GM12878 (cell line): ENCODE results near the gene PPDPF. TPM values are rescaled to one million over a fixed set of nuclear protein-coding genes. Genes with fewer than 3 reads are reported as not detected.

Experiments
- ATAC-seq: fragments of 200-7000 bp; cut with Tn5 transposase; 3 replicates; pipeline ENCODE4 v1.9.1; 2020; ENCODE audit warnings: mild to moderate bottlenecking, moderate library complexity
- BruUV-seq: library from RNA; stranded (reverse); fragments of 400-500 nt; replicated peaks from 2 replicates; lab custom pipeline; 2021; lab: Mats Ljungman, UMichigan
- CTCF ChIA-PET: fragments of 300-600 bp; sonication (Branson Sonifier 250); formaldehyde crosslinking; extraction: SDS; loops from one replicate; lab custom pipeline; 2021; ENCODE audit warnings: inconsistent platforms; lab: Yijun Ruan, JAX
- POLR2A ChIA-PET: fragments of 350-600 bp; formaldehyde crosslinking; extraction: SDS; loops from one replicate; lab custom pipeline; 2021; ENCODE audit warnings: inconsistent platforms; lab: Charles Lee
- RAD21 ChIA-PET: fragments of 300-600 bp; sonication (Branson Sonifier 250); formaldehyde crosslinking; loops from one replicate; lab custom pipeline; 2023; ENCODE audit warnings: antibody characterized with exemption; ENCODE audit not compliant: unreplicated experiment; lab: Charles Lee
- SMC1A ChIA-PET: fragments of 300-600 bp; sonication (Branson Sonifier 250); formaldehyde crosslinking; loops from one replicate; lab custom pipeline; 2023; ENCODE audit not compliant: unreplicated experiment, uncharacterized antibody; lab: Charles Lee
- DNase-seq: peaks from one replicate; pipeline ENCODE4 v3.0.0-alpha.2; 2011; ENCODE audit warnings: low read depth, low spot score
- FAIRE-seq: peaks from 3 replicates; lab custom pipeline; 2011; peaks lifted over from hg19 to GRCh38; lab: Jason Lieb, UNC
- H2AFZ ChIP-seq: 2 replicates; pipeline ENCODE4 v1.6.0; 2011; ENCODE audit warnings: low read depth, low read length, control low read depth; ENCODE audit not compliant: control insufficient read depth
- H3K27ac ChIP-seq: 2 replicates; pipeline ENCODE4 v1.5.1; 2011; ENCODE audit warnings: control low read depth; ENCODE audit not compliant: control insufficient read depth, insufficient read depth
- H3K27me3 ChIP-seq, 2 experiments: replicated peaks in 1 of 2; 2 replicates each; pipeline versions ENCODE4 v1.6.0 to v1.6.1; 2011; ENCODE audit warnings: low read length in 1 of 2; ENCODE audit not compliant: control insufficient read depth in 2 of 2, insufficient read depth in 2 of 2
- H3K36me3 ChIP-seq, 2 experiments: 2 replicates each; pipeline ENCODE4 v1.5.1; 2011; ENCODE audit warnings: low read length in 1 of 2; ENCODE audit not compliant: control insufficient read depth in 2 of 2, insufficient read depth in 2 of 2
- H3K4me1 ChIP-seq: 2 replicates; pipeline ENCODE4 v1.6.1; 2011; ENCODE audit warnings: mild to moderate bottlenecking, low read length, moderate library complexity, mixed read lengths; ENCODE audit not compliant: control insufficient read depth, insufficient read depth
- H3K4me2 ChIP-seq: 2 replicates; pipeline ENCODE4 v1.6.0; 2011; ENCODE audit warnings: control low read depth; ENCODE audit not compliant: control insufficient read depth, insufficient read depth
- H3K4me3 ChIP-seq: fragments of 200-600 bp; sonication (generic); 2 replicates; pipeline ENCODE4 v1.5.1; 2016
- H3K79me2 ChIP-seq: 2 replicates; pipeline ENCODE4 v1.6.0; 2011; ENCODE audit warnings: low read length; ENCODE audit not compliant: control insufficient read depth, insufficient read depth
- H3K9ac ChIP-seq: 2 replicates; pipeline ENCODE4 v1.8.0; 2011; ENCODE audit warnings: low read length, control low read depth, mixed read lengths; ENCODE audit not compliant: control insufficient read depth, insufficient read depth
- H3K9me3 ChIP-seq: replicated peaks from 3 replicates; pipeline ENCODE4 v1.5.1; 2011; ENCODE audit warnings: mild to moderate bottlenecking, low read length; ENCODE audit not compliant: control insufficient read depth, insufficient read depth
- H4K20me1 ChIP-seq: 2 replicates; pipeline ENCODE4 v1.6.0; 2011; ENCODE audit not compliant: control insufficient read depth, insufficient read depth
- ATF7 ChIP-seq: fragments of 450-650 bp; IDR thresholded peaks from 2 replicates; pipeline ENCODE4 v1.6.1; 2016; ENCODE audit warnings: low read depth, mild to moderate bottlenecking
- CEBPZ ChIP-seq: fragments of 150-350 bp; IDR thresholded peaks from 2 replicates; pipeline ENCODE4 v1.6.1; 2016; ENCODE audit warnings: low read depth, low read length
- GABPA ChIP-seq: IDR thresholded peaks from 2 replicates; pipeline ENCODE4 v1.6.1; 2014; ENCODE audit warnings: antibody characterized with exemption, low read depth, mild to moderate bottlenecking, inconsistent platforms
- GATAD2B ChIP-seq: fragments of 450-650 bp; conservative IDR thresholded peaks from 2 replicates; pipeline ENCODE4 v1.6.1; 2017; ENCODE audit warnings: low read depth, mild to moderate bottlenecking, moderate library complexity
- HDAC6 ChIP-seq: fragments of 200-600 bp; sonication (generic); IDR thresholded peaks from one replicate; pipeline ENCODE4 v1.8.0; 2017; ENCODE audit warnings: antibody characterized with exemption; ENCODE audit not compliant: unreplicated experiment
- KLF5 ChIP-seq: fragments of 450-650 bp; IDR thresholded peaks from 2 replicates; pipeline ENCODE4 v1.6.1; 2014; ENCODE audit warnings: mild to moderate bottlenecking; ENCODE audit not compliant: partially characterized antibody
- NR2F1 ChIP-seq: fragments of 450-650 bp; conservative IDR thresholded peaks from 2 replicates; pipeline ENCODE4 v1.6.1; 2017; ENCODE audit warnings: mild to moderate bottlenecking
- SMAD1 ChIP-seq: fragments of 450-650 bp; IDR thresholded peaks from 2 replicates; pipeline ENCODE4 v1.6.1; 2018; ENCODE audit warnings: mild to moderate bottlenecking, low read depth; ENCODE audit not compliant: partially characterized antibody
- SMC3 ChIP-seq: IDR thresholded peaks from 2 replicates; pipeline ENCODE4 v1.6.1; 2011; ENCODE audit warnings: low read length, improper control_type of control experiment, borderline replicate concordance
- TCF3 ChIP-seq: IDR thresholded peaks from 2 replicates; pipeline ENCODE4 v1.6.1; 2012; ENCODE audit warnings: low read depth, mild to moderate bottlenecking, low read length, borderline replicate concordance; ENCODE audit not compliant: insufficient read depth
- ZNF622 ChIP-seq: fragments of 450-650 bp; IDR thresholded peaks from 2 replicates; pipeline ENCODE4 v1.6.1; 2017; ENCODE audit warnings: mild to moderate bottlenecking, inconsistent platforms
- WGBS: methylation state at CpG from one replicate; pipeline ENCODE4 v1.1.6; 2016; ENCODE audit warnings: low lambda C conversion rate; ENCODE audit not compliant: insufficient replicate concordance, insufficient coverage; ENCODE audit errors: missing lambda C conversion rate; 5-methylcytosine and 5-hydroxymethylcytosine counted together
- in situ Hi-C: fragments of 300-500 bp; cut with MboI; formaldehyde crosslinking; loops from 9 replicates; pipeline ENCODE4 v1.14.3; 2018; ENCODE audit warnings: mixed read lengths
- intact Hi-C: fragments of 100-400 bp; cut with micrococcal nuclease; formaldehyde crosslinking; loops from one replicate; pipeline ENCODE4 v1.14.2; 2022; ENCODE audit not compliant: unreplicated experiment
- polyA plus RNA-seq, 11 experiments: library from polyadenylated mRNA; depleted of rRNA in 4 of 11; unstranded in 6 of 11; stranded (reverse) in 5 of 11; fragments of >200 nt; fragmentation: Nextera tagmentation in 4 of 11; fragmentation: Illumina TruSeq in 1 of 11; extraction: Ambion mirVana in 4 of 11; extraction: Trizol in 1 of 11; gene quantifications; 1 replicate in 1 of 11; 2 replicates in 10 of 11; pipeline versions ENCODE4 v1.2.1 to v1.2.3, GENCODE V29; 2011 to 2016; ENCODE audit warnings: inconsistent platforms in 2 of 11, missing spikeins in 2 of 11, low read depth in 1 of 11
- total RNA-seq, 4 experiments: library from RNA; depleted of rRNA in 3 of 4; stranded (reverse); fragments of >200 nt in 3 of 4; fragmentation: Illumina TruSeq in 1 of 4; extraction: Trizol in 1 of 4; gene quantifications; 2 replicates each; pipeline versions ENCODE4 v1.2.1 to v1.2.3, GENCODE V29; 2013 to 2021
- TF ChIP-seq, protein P1 (sequence below): fragments of 450-650 bp; formaldehyde crosslinking; IDR thresholded peaks from 2 replicates; pipeline ENCODE4 v1.4.0; 2020; ENCODE audit warnings: mild to moderate bottlenecking, moderate library complexity
- TF ChIP-seq, protein P2 (sequence below): IDR thresholded peaks from 2 replicates; pipeline ENCODE4 v1.6.1; 2011; ENCODE audit warnings: low read depth, low read length, improper control_type of control experiment, borderline replicate concordance

The PPDPF gene
- total and polyA plus RNA-seq, 10 of the 15 experiments (the other 5 are each of a cell fraction or from before 2014, with no cell fraction given), result 0.32 to 154 (median 22.8) TPM

DNA sequence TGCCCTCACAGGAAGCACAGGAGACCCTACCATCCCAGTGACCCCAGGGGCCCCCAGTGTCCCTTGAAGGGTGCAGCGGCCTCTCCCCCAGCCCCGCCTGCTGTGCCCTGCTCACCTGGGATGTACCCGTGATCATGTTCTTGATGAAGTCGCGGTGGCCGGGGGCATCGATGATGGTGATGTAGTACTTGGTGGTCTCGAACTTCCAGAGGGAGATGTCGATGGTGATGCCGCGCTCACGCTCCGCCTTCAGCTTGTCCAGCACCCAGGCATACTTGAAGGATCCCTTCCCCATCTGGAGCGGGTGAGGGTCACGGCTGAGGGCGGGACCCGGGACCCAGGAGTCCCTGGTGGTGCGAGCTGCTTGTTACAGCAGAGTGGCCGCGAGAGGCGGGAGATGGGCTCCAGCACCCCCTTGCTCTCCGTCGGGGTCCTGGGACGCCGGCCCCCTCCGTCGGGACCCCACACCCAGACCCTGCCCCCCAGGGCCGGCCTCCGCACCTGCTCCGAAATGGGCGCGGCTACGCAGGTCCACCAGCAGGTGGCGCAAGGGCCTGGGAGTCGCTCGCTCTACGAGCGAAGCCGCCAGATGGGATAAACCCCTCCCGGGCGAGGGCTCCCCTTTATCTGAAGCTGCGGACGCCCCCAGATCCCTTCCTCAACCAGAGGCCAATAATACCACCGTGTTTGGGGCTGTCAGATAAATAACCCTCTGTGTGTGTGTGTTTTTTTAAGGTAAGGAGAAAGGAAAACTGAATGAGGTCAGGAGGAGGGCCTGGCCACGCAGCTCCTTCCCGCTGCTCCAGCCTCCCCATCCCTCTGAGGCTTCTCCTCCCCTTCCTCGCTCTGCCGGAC, 24.6 kb upstream of the PPDPF start (continued):
- peak; percentile 71; the same call in 1 of the 2 replicates for TF ChIP-seq SMC3
- TF ChIP-seq TCF3, result 0 out of 2 replicates have a peak, but pooled peaks have one; percentile 59
- TF ChIP-seq KLF5, result no peak
- no peak for TF ChIP-seq CEBPZ
- TF ChIP-seq NR2F1, result 0 out of 2 replicates have a peak, but pooled peaks have one; percentile 13
- no peak for TF ChIP-seq ZNF622

- BruUV-seq, result no TSS peak
- Histone ChIP-seq H3K36me3 (no peaks in the 10 kb centered on the region), H3K9me3 (no peaks in the 10 kb centered on the region), H3K79me2 (no peaks in the 10 kb centered on the region), H2AFZ (no peak overlapping the region), H3K9ac (no peak overlapping the region), H3K27me3 (peaks cover 1 to 4% of the 10 kb centered on the region in 2 experiments; a peak in 3 of 4 replicates), H3K4me1 (no peaks in the 10 kb centered on the region), H4K20me1 (no peaks in the 10 kb centered on the region), H3K4me2 (peak overlapping the region; percentile 59), H3K4me3 (no peak overlapping the region), H3K27ac (no peak overlapping the region)
- ATAC-seq (peak; percentile 22; the same call in 2 of the 3 replicates), DNase-seq (no peak), FAIRE-seq (no peak)
- CTCF ChIA-PET, result interaction anchor here (0.7 to 2.6 kb wide), 15 partner anchors 8 to 187 kb away, joined by 3 to 19 read pairs (median 3); partner anchors contain the start of genes HELZ2 and PTK6
- in situ Hi-C loops (no loop called here), intact Hi-C loops (no loop called here)
- RAD21 ChIA-PET, result interaction anchor here (0.6 to 1.7 kb wide), 5 partner anchors 21 to 145 kb away, joined by 3 to 12 read pairs (median 3); partner anchors contain the start of genes HELZ2 and PTK6
- WGBS, result 48% methylated on average over 16 of the region's 16 CpGs
- POLR2A ChIA-PET, result no interaction called here
- SMC1A ChIA-PET, result interaction anchor here (0.7 to 2.3 kb wide), 4 partner anchors 32 to 274 kb away, joined by 3 to 12 read pairs (median 4); partner anchors contain the start of genes HELZ2 and PTK6
- TF ChIP-seq, protein P1, sequence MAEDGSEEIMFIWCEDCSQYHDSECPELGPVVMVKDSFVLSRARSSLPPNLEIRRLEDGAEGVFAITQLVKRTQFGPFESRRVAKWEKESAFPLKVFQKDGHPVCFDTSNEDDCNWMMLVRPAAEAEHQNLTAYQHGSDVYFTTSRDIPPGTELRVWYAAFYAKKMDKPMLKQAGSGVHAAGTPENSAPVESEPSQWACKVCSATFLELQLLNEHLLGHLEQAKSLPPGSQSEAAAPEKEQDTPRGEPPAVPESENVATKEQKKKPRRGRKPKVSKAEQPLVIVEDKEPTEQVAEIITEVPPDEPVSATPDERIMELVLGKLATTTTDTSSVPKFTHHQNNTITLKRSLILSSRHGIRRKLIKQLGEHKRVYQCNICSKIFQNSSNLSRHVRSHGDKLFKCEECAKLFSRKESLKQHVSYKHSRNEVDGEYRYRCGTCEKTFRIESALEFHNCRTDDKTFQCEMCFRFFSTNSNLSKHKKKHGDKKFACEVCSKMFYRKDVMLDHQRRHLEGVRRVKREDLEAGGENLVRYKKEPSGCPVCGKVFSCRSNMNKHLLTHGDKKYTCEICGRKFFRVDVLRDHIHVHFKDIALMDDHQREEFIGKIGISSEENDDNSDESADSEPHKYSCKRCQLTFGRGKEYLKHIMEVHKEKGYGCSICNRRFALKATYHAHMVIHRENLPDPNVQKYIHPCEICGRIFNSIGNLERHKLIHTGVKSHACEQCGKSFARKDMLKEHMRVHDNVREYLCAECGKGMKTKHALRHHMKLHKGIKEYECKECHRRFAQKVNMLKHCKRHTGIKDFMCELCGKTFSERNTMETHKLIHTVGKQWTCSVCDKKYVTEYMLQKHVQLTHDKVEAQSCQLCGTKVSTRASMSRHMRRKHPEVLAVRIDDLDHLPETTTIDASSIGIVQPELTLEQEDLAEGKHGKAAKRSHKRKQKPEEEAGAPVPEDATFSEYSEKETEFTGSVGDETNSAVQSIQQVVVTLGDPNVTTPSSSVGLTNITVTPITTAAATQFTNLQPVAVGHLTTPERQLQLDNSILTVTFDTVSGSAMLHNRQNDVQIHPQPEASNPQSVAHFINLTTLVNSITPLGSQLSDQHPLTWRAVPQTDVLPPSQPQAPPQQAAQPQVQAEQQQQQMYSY, result no peak
- TF ChIP-seq ATF7, result no peak
- no peak for TF ChIP-seq SMAD1
- no peak for TF ChIP-seq GATAD2B
- TF ChIP-seq GABPA, result no peak
- no peak for TF ChIP-seq HDAC6
- TF ChIP-seq, protein P2, sequence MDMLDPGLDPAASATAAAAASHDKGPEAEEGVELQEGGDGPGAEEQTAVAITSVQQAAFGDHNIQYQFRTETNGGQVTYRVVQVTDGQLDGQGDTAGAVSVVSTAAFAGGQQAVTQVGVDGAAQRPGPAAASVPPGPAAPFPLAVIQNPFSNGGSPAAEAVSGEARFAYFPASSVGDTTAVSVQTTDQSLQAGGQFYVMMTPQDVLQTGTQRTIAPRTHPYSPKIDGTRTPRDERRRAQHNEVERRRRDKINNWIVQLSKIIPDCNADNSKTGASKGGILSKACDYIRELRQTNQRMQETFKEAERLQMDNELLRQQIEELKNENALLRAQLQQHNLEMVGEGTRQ, result no peak
Observed at GRCh38 chr20:63496596-63497120, 23.9 kb upstream of the PPDPF start.
